ENCODE measurements around the gene GRSF1.

DNA sequence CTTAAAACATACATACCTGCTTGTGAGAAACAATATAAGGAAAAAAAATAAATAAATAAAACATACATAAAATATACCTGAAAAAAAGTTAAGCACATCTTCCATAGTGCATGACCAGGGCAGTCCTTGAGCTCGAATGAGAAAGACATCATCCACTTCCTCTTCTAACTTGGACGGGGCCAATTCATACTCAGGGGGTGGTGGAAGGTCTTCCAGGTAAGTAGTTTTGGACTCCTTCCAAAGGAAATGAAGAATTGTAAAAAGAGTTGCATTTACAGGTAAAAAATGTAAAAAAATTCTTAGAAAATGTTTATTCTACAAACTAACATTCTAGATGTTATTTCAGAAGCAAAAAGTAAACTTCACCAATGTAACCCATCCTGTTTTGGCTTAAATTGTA lies 3.6 kb downstream of the GRSF1 start:
- no peak for TF ChIP-seq REST (IDR thresholded peaks at IDR 0.05; ENCODE audit: low read depth)
- no peak for TF ChIP-seq RAD21 (IDR thresholded peaks at IDR 0.05; ENCODE audit: low read depth)
- TF ChIP-seq YY1 (IDR thresholded peaks at IDR 0.05; ENCODE audit: low read depth): no peak
- no peak for TF ChIP-seq EP300 (IDR thresholded peaks at IDR 0.05; ENCODE audit: borderline replicate concordance)
- TF ChIP-seq TAF1 (IDR thresholded peaks at IDR 0.05; ENCODE audit: low read depth): no peak
- no peak for TF ChIP-seq NFIC (IDR thresholded peaks at IDR 0.05)
- no peak for TF ChIP-seq FOXM1 (IDR thresholded peaks at IDR 0.05; ENCODE audit: borderline replicate concordance, low read depth)
- TF ChIP-seq EGR1 (IDR thresholded peaks at IDR 0.05): no peak
- TF ChIP-seq TCF12 (IDR thresholded peaks at IDR 0.05; ENCODE audit: low read depth): no peak
